ENCODE data around the gene RORB.

DNA sequence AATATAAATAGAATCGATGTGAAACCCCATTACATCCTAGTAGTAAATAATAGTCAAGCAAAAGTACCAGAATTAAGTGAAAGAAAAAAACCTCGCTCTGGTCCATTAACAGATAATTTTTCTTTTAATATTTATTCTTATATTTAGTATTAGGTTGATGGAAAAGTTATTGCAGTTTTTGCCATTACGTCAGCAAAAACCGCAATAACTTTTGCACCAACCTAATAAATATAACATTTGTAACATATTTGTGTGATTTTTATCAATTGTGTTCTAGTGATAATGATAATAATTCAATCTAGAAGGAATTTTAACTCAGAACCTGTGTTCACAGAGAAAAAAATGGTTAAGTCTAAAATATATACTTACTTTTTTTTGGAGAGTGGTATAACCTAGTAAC, 16.1 kb downstream of the RORB start:
- TF ChIP-seq POLR2A (IDR thresholded peaks at IDR 0.05) (no peak), EP300 (IDR thresholded peaks at IDR 0.05) (no peak), POLR2AphosphoS5 (IDR thresholded peaks at IDR 0.05) (no peak)
- TF ChIP-seq, protein P1, sequence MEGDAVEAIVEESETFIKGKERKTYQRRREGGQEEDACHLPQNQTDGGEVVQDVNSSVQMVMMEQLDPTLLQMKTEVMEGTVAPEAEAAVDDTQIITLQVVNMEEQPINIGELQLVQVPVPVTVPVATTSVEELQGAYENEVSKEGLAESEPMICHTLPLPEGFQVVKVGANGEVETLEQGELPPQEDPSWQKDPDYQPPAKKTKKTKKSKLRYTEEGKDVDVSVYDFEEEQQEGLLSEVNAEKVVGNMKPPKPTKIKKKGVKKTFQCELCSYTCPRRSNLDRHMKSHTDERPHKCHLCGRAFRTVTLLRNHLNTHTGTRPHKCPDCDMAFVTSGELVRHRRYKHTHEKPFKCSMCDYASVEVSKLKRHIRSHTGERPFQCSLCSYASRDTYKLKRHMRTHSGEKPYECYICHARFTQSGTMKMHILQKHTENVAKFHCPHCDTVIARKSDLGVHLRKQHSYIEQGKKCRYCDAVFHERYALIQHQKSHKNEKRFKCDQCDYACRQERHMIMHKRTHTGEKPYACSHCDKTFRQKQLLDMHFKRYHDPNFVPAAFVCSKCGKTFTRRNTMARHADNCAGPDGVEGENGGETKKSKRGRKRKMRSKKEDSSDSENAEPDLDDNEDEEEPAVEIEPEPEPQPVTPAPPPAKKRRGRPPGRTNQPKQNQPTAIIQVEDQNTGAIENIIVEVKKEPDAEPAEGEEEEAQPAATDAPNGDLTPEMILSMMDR (IDR thresholded peaks at IDR 0.05): no peak
